SK-N-SH treated with all-trans-retinoic acid at 6 μM for 48 hours (cell line): ENCODE data around the gene LY6G5C.

Source experiments
- ATAC-seq: fragments of 200-7000 bp; cut with Tn5 transposase; 3 replicates; pipeline ENCODE4 v1.9.1; 2020; ENCODE audit warnings: mild to moderate bottlenecking, moderate library complexity
- ARNTL ChIP-seq: fragments of 450-650 bp; formaldehyde crosslinking; IDR thresholded peaks from 2 replicates; pipeline ENCODE4 v1.5.0; 2020; ENCODE audit warnings: low read depth, mild to moderate bottlenecking, moderate library complexity, borderline replicate concordance
- BACH2 ChIP-seq: fragments of 250-450 bp; sonication (Bioruptor Pico); IDR thresholded peaks from 2 replicates; pipeline ENCODE4 v1.9.0; 2021; ENCODE audit warnings: mild to moderate bottlenecking, borderline replicate concordance
- ESRRG ChIP-seq: fragments of 250-450 bp; sonication (Bioruptor Pico); IDR thresholded peaks from 2 replicates; pipeline ENCODE4 v1.6.1; 2021; ENCODE audit warnings: mild to moderate bottlenecking
- GLIS3 ChIP-seq: fragments of 250-450 bp; sonication (Bioruptor Pico); IDR thresholded peaks from 2 replicates; pipeline ENCODE4 v1.5.0; 2020; ENCODE audit warnings: mild to moderate bottlenecking, moderate library complexity
- ISL1 ChIP-seq: fragments of 250-450 bp; sonication (Bioruptor Pico); IDR thresholded peaks from 2 replicates; pipeline ENCODE4 v2.1.2; 2022; ENCODE audit warnings: mild to moderate bottlenecking, moderate library complexity
- OSR1 ChIP-seq: fragments of 250-450 bp; sonication (Bioruptor Pico); IDR thresholded peaks from 2 replicates; pipeline ENCODE4 v1.8.0; 2022; ENCODE audit warnings: moderate library complexity, mild to moderate bottlenecking, inconsistent platforms
- PPARA ChIP-seq: fragments of 250-450 bp; sonication (Bioruptor Pico); IDR thresholded peaks from 2 replicates; pipeline ENCODE4 v1.5.0; 2020; ENCODE audit warnings: mild to moderate bottlenecking, borderline replicate concordance
- RARB ChIP-seq: fragments of 250-450 bp; sonication (Bioruptor Pico); IDR thresholded peaks from 2 replicates; pipeline ENCODE4 v1.8.0; 2021; ENCODE audit warnings: mild to moderate bottlenecking, moderate library complexity
- SNAI2 ChIP-seq: fragments of 250-450 bp; sonication (Bioruptor Pico); IDR thresholded peaks from 2 replicates; pipeline ENCODE4 v1.5.0; 2020; ENCODE audit warnings: mild to moderate bottlenecking, moderate library complexity
- TCF4 ChIP-seq: fragments of 250-450 bp; sonication (Bioruptor Pico); IDR thresholded peaks from 2 replicates; pipeline ENCODE4 v1.8.0; 2021; ENCODE audit warnings: mild to moderate bottlenecking, moderate library complexity, borderline replicate concordance
- TOX ChIP-seq: fragments of 250-450 bp; sonication (Bioruptor Pico); IDR thresholded peaks from 2 replicates; pipeline ENCODE4 v1.8.0; 2021; ENCODE audit warnings: mild to moderate bottlenecking, moderate library complexity, borderline replicate concordance
- ZC3H10 ChIP-seq: fragments of 250-450 bp; sonication (Bioruptor Pico); IDR thresholded peaks from 2 replicates; pipeline ENCODE4 v1.5.1; 2021; ENCODE audit warnings: mild to moderate bottlenecking, moderate library complexity
- ZFP3 ChIP-seq: fragments of 250-450 bp; sonication (Bioruptor Pico); IDR thresholded peaks from 2 replicates; pipeline ENCODE4 v1.5.0; 2020; ENCODE audit warnings: mild to moderate bottlenecking, moderate library complexity
- ZFP30 ChIP-seq: fragments of 450-650 bp; formaldehyde crosslinking; IDR thresholded peaks from 2 replicates; pipeline ENCODE4 v1.5.0; 2022; ENCODE audit warnings: mild to moderate bottlenecking, moderate library complexity
- ZNF565 ChIP-seq: fragments of 450-650 bp; formaldehyde crosslinking; conservative IDR thresholded peaks from 2 replicates; pipeline ENCODE4 v1.5.0; 2020; ENCODE audit warnings: low read depth, mild to moderate bottlenecking, moderate library complexity
- ZNF70 ChIP-seq: fragments of 450-650 bp; formaldehyde crosslinking; IDR thresholded peaks from 2 replicates; pipeline ENCODE4 v1.5.0; 2020; ENCODE audit warnings: mild to moderate bottlenecking, moderate library complexity
- ZNF8 ChIP-seq: fragments of 450-650 bp; formaldehyde crosslinking; IDR thresholded peaks from 2 replicates; pipeline ENCODE4 v1.5.0; 2020; ENCODE audit warnings: mild to moderate bottlenecking, moderate library complexity
- TF ChIP-seq, protein P1 (sequence below): fragments of 250-450 bp; sonication (Bioruptor Pico); IDR thresholded peaks from 2 replicates; pipeline ENCODE4 v1.5.1; 2020; ENCODE audit warnings: low read depth, mild to moderate bottlenecking, moderate library complexity
- TF ChIP-seq, protein P2 (sequence below): fragments of 250-450 bp; sonication (Bioruptor Pico); IDR thresholded peaks from 2 replicates; pipeline ENCODE4 v1.8.0; 2021; ENCODE audit warnings: low read depth, mild to moderate bottlenecking, moderate library complexity, borderline replicate concordance
- TF ChIP-seq, protein P3 (sequence below): fragments of 250-450 bp; sonication (Bioruptor Pico); IDR thresholded peaks from 2 replicates; pipeline ENCODE4 v1.5.0; 2020; ENCODE audit warnings: mild to moderate bottlenecking, moderate library complexity
- TF ChIP-seq, protein P4 (sequence below): fragments of 250-450 bp; sonication (Bioruptor Pico); IDR thresholded peaks from 2 replicates; pipeline ENCODE4 v1.5.1; 2021; ENCODE audit warnings: mild to moderate bottlenecking, moderate library complexity
- TF ChIP-seq, protein P5 (sequence below): fragments of 250-450 bp; sonication (Bioruptor Pico); IDR thresholded peaks from 2 replicates; pipeline ENCODE4 v1.8.0; 2020; ENCODE audit warnings: mild to moderate bottlenecking, moderate library complexity, borderline replicate concordance

Gene LY6G5C

DNA sequence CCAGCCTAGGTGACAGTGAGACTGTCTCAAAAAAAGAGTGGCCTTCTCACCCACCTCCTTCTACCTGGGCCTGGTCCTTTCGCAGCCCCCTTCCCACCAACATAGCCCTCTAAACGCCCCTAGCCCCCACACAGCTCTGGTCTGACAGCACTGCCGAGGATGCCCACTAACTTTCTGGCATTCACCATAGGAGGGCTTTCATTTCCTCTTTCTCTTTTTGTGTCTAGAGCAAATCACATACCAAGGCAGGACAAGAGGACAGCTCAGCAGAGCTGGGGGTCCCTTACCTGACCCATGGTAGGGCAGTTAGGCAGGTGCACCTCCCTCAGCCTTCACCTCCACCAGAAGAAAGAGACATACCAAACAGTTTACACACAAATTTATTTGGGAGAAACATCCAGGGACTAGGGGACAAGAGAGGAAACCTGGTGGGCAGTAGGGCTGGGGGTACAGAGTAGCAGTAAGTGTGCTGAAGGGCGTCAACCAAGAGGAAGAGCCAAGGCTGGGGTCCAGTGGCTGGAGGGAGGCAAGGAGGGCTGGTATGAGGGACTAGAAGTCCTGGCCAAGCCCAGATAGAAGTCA lies 4.5 kb downstream of the LY6G5C start:
- no peak for ATAC-seq
- TF ChIP-seq ARNTL (no peak), BACH2 (CRISPR knock-in tag) (no peak), ZC3H10 (CRISPR knock-in tag) (no peak), ZFP3 (CRISPR knock-in tag) (no peak), RARB (CRISPR knock-in tag) (no peak), OSR1 (CRISPR knock-in tag) (no peak), SNAI2 (CRISPR knock-in tag) (no peak), TCF4 (CRISPR knock-in tag) (no peak), ZNF565 (no peak), PPARA (CRISPR knock-in tag) (no peak), ZFP30 (CRISPR knock-in tag) (no peak), ISL1 (no peak), ESRRG (CRISPR knock-in tag) (no peak), ZNF70 (CRISPR knock-in tag) (no peak), TOX (no peak)
- TF ChIP-seq, protein P1, sequence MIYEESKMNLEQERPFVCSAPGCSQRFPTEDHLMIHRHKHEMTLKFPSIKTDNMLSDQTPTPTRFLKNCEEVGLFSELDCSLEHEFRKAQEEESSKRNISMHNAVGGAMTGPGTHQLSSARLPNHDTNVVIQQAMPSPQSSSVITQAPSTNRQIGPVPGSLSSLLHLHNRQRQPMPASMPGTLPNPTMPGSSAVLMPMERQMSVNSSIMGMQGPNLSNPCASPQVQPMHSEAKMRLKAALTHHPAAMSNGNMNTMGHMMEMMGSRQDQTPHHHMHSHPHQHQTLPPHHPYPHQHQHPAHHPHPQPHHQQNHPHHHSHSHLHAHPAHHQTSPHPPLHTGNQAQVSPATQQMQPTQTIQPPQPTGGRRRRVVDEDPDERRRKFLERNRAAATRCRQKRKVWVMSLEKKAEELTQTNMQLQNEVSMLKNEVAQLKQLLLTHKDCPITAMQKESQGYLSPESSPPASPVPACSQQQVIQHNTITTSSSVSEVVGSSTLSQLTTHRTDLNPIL (CRISPR knock-in tag): no peak
- TF ChIP-seq, protein P2, sequence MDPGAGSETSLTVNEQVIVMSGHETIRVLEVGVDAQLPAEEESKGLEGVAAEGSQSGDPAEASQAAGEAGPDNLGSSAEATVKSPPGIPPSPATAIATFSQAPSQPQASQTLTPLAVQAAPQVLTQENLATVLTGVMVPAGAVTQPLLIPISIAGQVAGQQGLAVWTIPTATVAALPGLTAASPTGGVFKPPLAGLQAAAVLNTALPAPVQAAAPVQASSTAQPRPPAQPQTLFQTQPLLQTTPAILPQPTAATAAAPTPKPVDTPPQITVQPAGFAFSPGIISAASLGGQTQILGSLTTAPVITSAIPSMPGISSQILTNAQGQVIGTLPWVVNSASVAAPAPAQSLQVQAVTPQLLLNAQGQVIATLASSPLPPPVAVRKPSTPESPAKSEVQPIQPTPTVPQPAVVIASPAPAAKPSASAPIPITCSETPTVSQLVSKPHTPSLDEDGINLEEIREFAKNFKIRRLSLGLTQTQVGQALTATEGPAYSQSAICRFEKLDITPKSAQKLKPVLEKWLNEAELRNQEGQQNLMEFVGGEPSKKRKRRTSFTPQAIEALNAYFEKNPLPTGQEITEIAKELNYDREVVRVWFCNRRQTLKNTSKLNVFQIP: no peak
- TF ChIP-seq, protein P3, sequence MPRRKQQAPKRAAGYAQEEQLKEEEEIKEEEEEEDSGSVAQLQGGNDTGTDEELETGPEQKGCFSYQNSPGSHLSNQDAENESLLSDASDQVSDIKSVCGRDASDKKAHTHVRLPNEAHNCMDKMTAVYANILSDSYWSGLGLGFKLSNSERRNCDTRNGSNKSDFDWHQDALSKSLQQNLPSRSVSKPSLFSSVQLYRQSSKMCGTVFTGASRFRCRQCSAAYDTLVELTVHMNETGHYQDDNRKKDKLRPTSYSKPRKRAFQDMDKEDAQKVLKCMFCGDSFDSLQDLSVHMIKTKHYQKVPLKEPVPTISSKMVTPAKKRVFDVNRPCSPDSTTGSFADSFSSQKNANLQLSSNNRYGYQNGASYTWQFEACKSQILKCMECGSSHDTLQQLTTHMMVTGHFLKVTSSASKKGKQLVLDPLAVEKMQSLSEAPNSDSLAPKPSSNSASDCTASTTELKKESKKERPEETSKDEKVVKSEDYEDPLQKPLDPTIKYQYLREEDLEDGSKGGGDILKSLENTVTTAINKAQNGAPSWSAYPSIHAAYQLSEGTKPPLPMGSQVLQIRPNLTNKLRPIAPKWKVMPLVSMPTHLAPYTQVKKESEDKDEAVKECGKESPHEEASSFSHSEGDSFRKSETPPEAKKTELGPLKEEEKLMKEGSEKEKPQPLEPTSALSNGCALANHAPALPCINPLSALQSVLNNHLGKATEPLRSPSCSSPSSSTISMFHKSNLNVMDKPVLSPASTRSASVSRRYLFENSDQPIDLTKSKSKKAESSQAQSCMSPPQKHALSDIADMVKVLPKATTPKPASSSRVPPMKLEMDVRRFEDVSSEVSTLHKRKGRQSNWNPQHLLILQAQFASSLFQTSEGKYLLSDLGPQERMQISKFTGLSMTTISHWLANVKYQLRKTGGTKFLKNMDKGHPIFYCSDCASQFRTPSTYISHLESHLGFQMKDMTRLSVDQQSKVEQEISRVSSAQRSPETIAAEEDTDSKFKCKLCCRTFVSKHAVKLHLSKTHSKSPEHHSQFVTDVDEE (CRISPR knock-in tag): no peak
- TF ChIP-seq, protein P4, sequence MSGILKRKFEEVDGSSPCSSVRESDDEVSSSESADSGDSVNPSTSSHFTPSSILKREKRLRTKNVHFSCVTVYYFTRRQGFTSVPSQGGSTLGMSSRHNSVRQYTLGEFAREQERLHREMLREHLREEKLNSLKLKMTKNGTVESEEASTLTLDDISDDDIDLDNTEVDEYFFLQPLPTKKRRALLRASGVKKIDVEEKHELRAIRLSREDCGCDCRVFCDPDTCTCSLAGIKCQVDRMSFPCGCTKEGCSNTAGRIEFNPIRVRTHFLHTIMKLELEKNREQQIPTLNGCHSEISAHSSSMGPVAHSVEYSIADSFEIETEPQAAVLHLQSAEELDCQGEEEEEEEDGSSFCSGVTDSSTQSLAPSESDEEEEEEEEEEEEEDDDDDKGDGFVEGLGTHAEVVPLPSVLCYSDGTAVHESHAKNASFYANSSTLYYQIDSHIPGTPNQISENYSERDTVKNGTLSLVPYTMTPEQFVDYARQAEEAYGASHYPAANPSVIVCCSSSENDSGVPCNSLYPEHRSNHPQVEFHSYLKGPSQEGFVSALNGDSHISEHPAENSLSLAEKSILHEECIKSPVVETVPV (CRISPR knock-in tag): no peak

DNA sequence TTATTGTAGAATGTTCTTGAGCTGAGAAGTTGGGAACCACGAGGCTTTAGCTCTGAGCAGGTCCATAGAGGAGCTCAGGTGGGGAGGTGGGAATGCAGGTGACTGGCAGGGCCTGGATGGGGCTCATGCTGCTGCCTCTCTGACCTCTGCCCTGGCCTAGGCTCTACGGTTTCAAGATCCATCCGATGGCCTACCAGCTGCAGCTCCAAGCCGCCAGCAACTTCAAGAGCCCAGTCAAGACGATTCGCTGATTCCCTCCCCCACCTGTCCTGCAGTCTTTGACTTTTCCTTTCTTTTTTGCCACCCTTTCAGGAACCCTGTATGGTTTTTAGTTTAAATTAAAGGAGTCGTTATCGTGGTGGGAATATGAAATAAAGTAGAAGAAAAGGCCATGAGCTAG lies 11.2 kb downstream of the LY6G5C start, which contains the start of gene LY6G5B:
TSS of gene LY6G5B (plus strand) at position 301 of the 400 bp plus-strand sequence. CDS start 975 bp downstream, outside the sequence.
- TF ChIP-seq RARB (CRISPR knock-in tag): no peak
- TF ChIP-seq, protein P3 (CRISPR knock-in tag): no peak
- no peak for TF ChIP-seq BACH2 (CRISPR knock-in tag)
- no peak for TF ChIP-seq TCF4 (CRISPR knock-in tag)
- TF ChIP-seq PPARA (CRISPR knock-in tag): no peak
- TF ChIP-seq, protein P1 (CRISPR knock-in tag): no peak
- no peak for TF ChIP-seq SNAI2 (CRISPR knock-in tag)
- no peak for TF ChIP-seq ZFP30 (CRISPR knock-in tag)
- TF ChIP-seq ZNF8 (CRISPR knock-in tag): no peak
- TF ChIP-seq, protein P2: no peak
- TF ChIP-seq ZNF565: no peak
- TF ChIP-seq, protein P5, sequence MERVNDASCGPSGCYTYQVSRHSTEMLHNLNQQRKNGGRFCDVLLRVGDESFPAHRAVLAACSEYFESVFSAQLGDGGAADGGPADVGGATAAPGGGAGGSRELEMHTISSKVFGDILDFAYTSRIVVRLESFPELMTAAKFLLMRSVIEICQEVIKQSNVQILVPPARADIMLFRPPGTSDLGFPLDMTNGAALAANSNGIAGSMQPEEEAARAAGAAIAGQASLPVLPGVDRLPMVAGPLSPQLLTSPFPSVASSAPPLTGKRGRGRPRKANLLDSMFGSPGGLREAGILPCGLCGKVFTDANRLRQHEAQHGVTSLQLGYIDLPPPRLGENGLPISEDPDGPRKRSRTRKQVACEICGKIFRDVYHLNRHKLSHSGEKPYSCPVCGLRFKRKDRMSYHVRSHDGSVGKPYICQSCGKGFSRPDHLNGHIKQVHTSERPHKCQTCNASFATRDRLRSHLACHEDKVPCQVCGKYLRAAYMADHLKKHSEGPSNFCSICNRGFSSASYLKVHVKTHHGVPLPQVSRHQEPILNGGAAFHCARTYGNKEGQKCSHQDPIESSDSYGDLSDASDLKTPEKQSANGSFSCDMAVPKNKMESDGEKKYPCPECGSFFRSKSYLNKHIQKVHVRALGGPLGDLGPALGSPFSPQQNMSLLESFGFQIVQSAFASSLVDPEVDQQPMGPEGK: no peak
- TF ChIP-seq GLIS3: no peak
- ATAC-seq: no peak
